Ishikawa (cell line): ENCODE data around the gene OSBPL10.

Experiments used
- CEBPB ChIP-seq: IDR thresholded peaks from 2 replicates; pipeline ENCODE4 v1.6.1; 2012
- CREB1 ChIP-seq: IDR thresholded peaks from 2 replicates; pipeline ENCODE4 v1.6.1; 2012; ENCODE audit warnings: low read depth
- EGR1 ChIP-seq: IDR thresholded peaks from 2 replicates; pipeline ENCODE4 v1.6.1; 2012
- EP300 ChIP-seq: IDR thresholded peaks from 2 replicates; pipeline ENCODE4 v1.6.1; 2012; ENCODE audit warnings: borderline replicate concordance
- FOXM1 ChIP-seq: IDR thresholded peaks from 2 replicates; pipeline ENCODE4 v1.6.1; 2012; ENCODE audit warnings: low read depth, borderline replicate concordance
- NFIC ChIP-seq: IDR thresholded peaks from 2 replicates; pipeline ENCODE4 v1.6.1; 2012
- RAD21 ChIP-seq: IDR thresholded peaks from 2 replicates; pipeline ENCODE4 v1.6.1; 2012; ENCODE audit warnings: low read depth
- TAF1 ChIP-seq: IDR thresholded peaks from 2 replicates; pipeline ENCODE4 v1.6.1; 2012; ENCODE audit warnings: low read depth, mild to moderate bottlenecking
- TCF12 ChIP-seq: IDR thresholded peaks from 2 replicates; pipeline ENCODE4 v1.6.1; 2012; ENCODE audit warnings: low read depth
- TEAD4 ChIP-seq: IDR thresholded peaks from 2 replicates; pipeline ENCODE4 v1.6.1; 2012
- YY1 ChIP-seq: IDR thresholded peaks from 2 replicates; pipeline ENCODE4 v1.6.1; 2012; ENCODE audit warnings: low read depth
- ZBTB7A ChIP-seq: IDR thresholded peaks from 2 replicates; pipeline ENCODE4 v1.6.1; 2012; ENCODE audit warnings: low read depth
- TF ChIP-seq, protein P1 (sequence below): IDR thresholded peaks from 2 replicates; pipeline ENCODE4 v1.6.1; 2012; ENCODE audit warnings: low read depth, mild to moderate bottlenecking
- TF ChIP-seq, protein P2 (sequence below): IDR thresholded peaks from 2 replicates; pipeline ENCODE4 v1.6.1; 2012
- TF ChIP-seq, protein P3 (sequence below): IDR thresholded peaks from 2 replicates; pipeline ENCODE4 v1.6.1; 2012

The OSBPL10 gene

DNA sequence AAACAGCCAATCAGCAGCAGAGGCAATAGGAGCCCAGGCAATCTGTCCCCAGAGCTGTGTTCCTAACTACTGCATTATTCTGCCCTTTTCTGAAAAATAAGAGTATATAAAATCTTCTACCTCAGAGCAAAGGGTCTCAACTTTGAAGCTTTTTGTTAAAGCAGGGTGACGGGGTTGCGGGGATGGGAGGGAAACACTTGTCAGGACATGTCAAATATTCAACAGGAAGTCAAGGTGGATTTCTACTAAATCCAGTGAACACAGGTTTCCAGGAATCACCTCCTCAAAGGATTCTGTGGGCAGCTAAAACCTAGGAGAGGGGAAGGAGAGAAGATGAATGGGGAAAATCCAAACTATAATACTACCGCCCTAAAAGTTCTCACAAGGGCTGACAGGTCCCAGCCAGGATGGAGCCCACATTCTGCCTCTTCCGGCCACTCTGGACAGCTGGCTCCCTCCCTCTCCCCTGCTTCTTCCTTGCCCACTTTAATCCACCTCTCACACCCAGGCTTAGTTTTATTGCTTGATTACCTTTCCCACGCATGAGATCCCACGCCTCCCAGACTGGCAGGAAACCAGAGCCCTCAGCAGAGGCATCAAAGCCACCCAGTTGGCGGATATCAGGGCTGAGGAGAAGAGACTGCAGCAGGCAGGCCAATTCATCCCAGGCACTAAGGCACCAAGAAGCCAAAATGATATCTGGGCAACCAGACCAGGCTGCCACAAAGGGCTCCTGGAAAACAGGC, 77.2 kb downstream of the OSBPL10 start:
- TF ChIP-seq FOXM1 (no peak), RAD21 (no peak), EP300 (no peak; the same call in 1 of the 2 replicates), TEAD4 (no peak), CEBPB (no peak), TCF12 (no peak), ZBTB7A (no peak), EGR1 (no peak)
- TF ChIP-seq, protein P1, sequence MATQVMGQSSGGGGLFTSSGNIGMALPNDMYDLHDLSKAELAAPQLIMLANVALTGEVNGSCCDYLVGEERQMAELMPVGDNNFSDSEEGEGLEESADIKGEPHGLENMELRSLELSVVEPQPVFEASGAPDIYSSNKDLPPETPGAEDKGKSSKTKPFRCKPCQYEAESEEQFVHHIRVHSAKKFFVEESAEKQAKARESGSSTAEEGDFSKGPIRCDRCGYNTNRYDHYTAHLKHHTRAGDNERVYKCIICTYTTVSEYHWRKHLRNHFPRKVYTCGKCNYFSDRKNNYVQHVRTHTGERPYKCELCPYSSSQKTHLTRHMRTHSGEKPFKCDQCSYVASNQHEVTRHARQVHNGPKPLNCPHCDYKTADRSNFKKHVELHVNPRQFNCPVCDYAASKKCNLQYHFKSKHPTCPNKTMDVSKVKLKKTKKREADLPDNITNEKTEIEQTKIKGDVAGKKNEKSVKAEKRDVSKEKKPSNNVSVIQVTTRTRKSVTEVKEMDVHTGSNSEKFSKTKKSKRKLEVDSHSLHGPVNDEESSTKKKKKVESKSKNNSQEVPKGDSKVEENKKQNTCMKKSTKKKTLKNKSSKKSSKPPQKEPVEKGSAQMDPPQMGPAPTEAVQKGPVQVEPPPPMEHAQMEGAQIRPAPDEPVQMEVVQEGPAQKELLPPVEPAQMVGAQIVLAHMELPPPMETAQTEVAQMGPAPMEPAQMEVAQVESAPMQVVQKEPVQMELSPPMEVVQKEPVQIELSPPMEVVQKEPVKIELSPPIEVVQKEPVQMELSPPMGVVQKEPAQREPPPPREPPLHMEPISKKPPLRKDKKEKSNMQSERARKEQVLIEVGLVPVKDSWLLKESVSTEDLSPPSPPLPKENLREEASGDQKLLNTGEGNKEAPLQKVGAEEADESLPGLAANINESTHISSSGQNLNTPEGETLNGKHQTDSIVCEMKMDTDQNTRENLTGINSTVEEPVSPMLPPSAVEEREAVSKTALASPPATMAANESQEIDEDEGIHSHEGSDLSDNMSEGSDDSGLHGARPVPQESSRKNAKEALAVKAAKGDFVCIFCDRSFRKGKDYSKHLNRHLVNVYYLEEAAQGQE, result no peak

DNA sequence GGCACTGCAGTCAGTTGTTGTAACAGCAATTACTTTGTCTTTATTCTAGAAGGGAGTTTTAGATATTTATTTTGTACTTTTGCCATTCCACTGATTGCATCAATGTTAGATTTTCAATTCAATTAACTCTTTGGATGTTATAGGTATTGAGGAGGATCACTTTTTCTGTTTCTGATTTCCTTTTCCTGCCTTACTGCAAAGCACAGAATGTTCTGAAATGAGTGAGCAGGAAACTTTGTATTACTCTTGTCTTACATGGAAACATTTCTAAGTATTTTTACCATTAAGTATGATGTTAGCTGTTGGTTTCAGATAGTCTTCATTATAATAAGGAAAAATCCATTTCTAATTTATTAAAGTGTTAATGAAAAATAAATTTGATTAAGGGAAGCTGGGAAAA, 80.5 kb downstream of the OSBPL10 start:
- TF ChIP-seq TAF1 (no peak), FOXM1 (no peak), EGR1 (no peak), CREB1 (no peak), NFIC (no peak), RAD21 (no peak), TCF12 (no peak)
- TF ChIP-seq, protein P2, sequence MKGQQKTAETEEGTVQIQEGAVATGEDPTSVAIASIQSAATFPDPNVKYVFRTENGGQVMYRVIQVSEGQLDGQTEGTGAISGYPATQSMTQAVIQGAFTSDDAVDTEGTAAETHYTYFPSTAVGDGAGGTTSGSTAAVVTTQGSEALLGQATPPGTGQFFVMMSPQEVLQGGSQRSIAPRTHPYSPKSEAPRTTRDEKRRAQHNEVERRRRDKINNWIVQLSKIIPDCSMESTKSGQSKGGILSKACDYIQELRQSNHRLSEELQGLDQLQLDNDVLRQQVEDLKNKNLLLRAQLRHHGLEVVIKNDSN, result no peak
- TF ChIP-seq, protein P3, sequence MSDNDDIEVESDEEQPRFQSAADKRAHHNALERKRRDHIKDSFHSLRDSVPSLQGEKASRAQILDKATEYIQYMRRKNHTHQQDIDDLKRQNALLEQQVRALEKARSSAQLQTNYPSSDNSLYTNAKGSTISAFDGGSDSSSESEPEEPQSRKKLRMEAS, result no peak
- TF ChIP-seq, protein P1, result no peak

DNA sequence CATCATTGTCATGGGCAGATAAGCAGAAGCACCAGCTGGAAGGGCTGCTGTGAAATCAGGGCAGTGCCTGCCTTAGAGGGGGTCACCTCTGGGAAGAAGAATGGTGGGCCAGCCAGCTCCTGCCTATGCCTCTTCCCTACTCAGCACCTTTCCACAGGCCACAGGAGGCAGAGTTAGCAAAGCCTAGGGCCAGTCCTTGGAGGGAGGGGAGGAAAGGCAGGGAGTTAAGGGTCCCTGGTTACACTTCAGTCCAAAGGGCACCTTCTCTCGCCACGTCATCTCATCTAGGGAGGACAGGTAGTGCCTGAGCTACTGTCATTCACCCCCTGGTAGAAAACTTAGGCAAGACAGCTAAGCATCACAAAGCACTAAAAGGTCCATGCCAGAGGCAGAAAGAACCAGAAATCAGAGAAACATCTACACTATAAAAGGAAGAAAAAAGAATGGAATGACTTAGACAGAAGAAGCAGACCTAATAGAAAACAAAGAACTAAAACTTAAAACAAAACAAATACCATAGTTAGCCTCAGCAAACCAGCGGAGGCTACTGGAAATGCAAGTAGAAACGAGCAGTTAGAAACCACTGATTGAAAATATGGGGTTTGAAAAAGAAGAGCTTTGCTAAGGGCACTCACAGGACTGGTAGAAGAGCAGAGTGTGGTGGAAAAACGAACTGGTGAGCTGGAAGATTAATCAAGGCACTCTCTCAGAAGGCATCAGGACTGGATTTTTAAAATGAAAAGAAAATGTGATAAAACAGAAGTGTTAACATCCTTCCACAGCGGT, 84.2 kb downstream of the OSBPL10 start:
- TF ChIP-seq TCF12, result no peak
- TF ChIP-seq, protein P1, result no peak
- TF ChIP-seq YY1, result no peak
- TF ChIP-seq EGR1, result no peak
- TF ChIP-seq, protein P3, result no peak
- no peak for TF ChIP-seq NFIC
- TF ChIP-seq ZBTB7A, result no peak
- TF ChIP-seq CEBPB, result no peak
- TF ChIP-seq FOXM1, result no peak
- TF ChIP-seq TAF1, result no peak
- TF ChIP-seq TEAD4, result no peak

DNA sequence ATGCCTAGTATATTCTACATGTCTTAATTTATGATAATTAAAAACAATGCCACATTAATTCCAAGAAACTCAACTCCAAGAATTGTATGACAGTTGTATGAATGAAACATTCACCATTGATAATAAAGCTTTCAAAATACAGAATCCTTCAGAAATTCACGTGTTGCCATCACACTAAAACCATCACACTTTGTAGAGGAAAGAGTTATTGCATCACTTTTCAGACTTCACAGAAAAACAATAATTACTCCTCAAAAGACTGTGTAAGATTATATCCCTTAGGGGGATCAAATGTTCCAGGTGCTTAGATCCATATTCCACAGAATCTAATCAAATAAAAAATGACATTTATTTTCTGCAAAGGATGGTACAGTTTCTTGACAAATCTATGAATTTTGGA, 85.0 kb downstream of the OSBPL10 start:
- TF ChIP-seq, protein P2, result no peak
- TF ChIP-seq CREB1 (no peak), ZBTB7A (no peak), EP300 (no peak), NFIC (no peak), YY1 (no peak), FOXM1 (no peak), TEAD4 (no peak)
